MM.1S (cell line): ENCODE data around the gene OLFM1.

Experiments
- CTCF ChIP-seq: fragments of 300-600 bp; sonication (generic); IDR thresholded peaks from 2 replicates; pipeline ENCODE4 v1.5.1; 2016; ENCODE audit warnings: antibody characterized with exemption, low read length, mixed read lengths
- EZH2 ChIP-seq: fragments of 300-600 bp; sonication (generic); optimal IDR thresholded peaks from 2 replicates; pipeline ENCODE3; 2017; ENCODE audit warnings: low read depth, mild to moderate bottlenecking, antibody characterized with exemption, low read length, mixed read lengths
- EZH2phosphoT487 ChIP-seq: fragments of 300-600 bp; sonication (generic); IDR thresholded peaks from 2 replicates; pipeline ENCODE4 v1.6.1; 2018; ENCODE audit warnings: antibody characterized with exemption, low read length

GRCh38 chr9:135079676-135080075 is 7.8 kb upstream of the OLFM1 start:
- no peak for TF ChIP-seq CTCF
- no peak for TF ChIP-seq EZH2
- TF ChIP-seq EZH2phosphoT487: no peak
